HG02623 (cell line): ENCODE results near the gene ZNF644.

Experiments
- ATAC-seq: cut with Tn5 transposase; IDR thresholded peaks from one replicate; pipeline ENCODE4 v1.9.1; 2021; ENCODE audit warnings: moderate library complexity; ENCODE audit not compliant: unreplicated experiment

ZNF644 gene

GRCh38 chr1:91022518-91022929 is 689 bp upstream of the ZNF644 start:
- ATAC-seq, result no peak

- ATAC-seq, result peak; percentile 36
Observed at GRCh38 chr1:91020967-91021685, 709 bp downstream of the ZNF644 start.

GRCh38 chr1:91020486-91020885 is 1.3 kb downstream of the ZNF644 start:
- ATAC-seq, result no peak

- ATAC-seq, result no peak
Observed at GRCh38 chr1:91018006-91018405, 3.8 kb downstream of the ZNF644 start.

GRCh38 chr1:91015794-91016550 is 5.9 kb downstream of the ZNF644 start:
- ATAC-seq, result no peak

- ATAC-seq, result no peak
Observed at GRCh38 chr1:91015358-91015780, 6.5 kb downstream of the ZNF644 start.

- ATAC-seq, result no peak
Observed at GRCh38 chr1:91014475-91014874, 7.4 kb downstream of the ZNF644 start.

GRCh38 chr1:91013302-91013701 is 8.5 kb downstream of the ZNF644 start:
- ATAC-seq, result no peak

GRCh38 chr1:91012196-91012595 is 9.6 kb downstream of the ZNF644 start:
- ATAC-seq, result no peak

GRCh38 chr1:91011726-91012125 is 10.1 kb downstream of the ZNF644 start:
- no peak for ATAC-seq

GRCh38 chr1:91007827-91008226 is 14.0 kb downstream of the ZNF644 start:
- ATAC-seq, result no peak

GRCh38 chr1:91007092-91007491 is 14.7 kb downstream of the ZNF644 start:
- ATAC-seq, result no peak

- ATAC-seq, result no peak
Observed at GRCh38 chr1:91006113-91006908, 15.5 kb downstream of the ZNF644 start.

GRCh38 chr1:91005285-91005684 is 16.6 kb downstream of the ZNF644 start:
- no peak for ATAC-seq

GRCh38 chr1:91004145-91004544 is 17.7 kb downstream of the ZNF644 start:
- ATAC-seq, result no peak

- no peak for ATAC-seq
Observed at GRCh38 chr1:90996742-90997413, 25.0 kb downstream of the ZNF644 start.

- no peak for ATAC-seq
Observed at GRCh38 chr1:90995311-90995894, 26.4 kb downstream of the ZNF644 start.

- no peak for ATAC-seq
Observed at GRCh38 chr1:90994461-90994860, 27.4 kb downstream of the ZNF644 start.

- no peak for ATAC-seq
Observed at GRCh38 chr1:90993245-90993644, 28.6 kb downstream of the ZNF644 start.

- no peak for ATAC-seq
Observed at GRCh38 chr1:90990779-90991178, 31.1 kb downstream of the ZNF644 start.

- peak; percentile 54 for ATAC-seq
Observed at GRCh38 chr1:90989990-90990389, 31.8 kb downstream of the ZNF644 start.
